ENCODE results near the gene TSPAN5.

Gene TSPAN5

GRCh38 chr4:98514741-98515469 is 143.5 kb downstream of the TSPAN5 start:
- FAIRE-seq: no peak

GRCh38 chr4:98512918-98513317 is 145.5 kb downstream of the TSPAN5 start:
- no peak for FAIRE-seq

- FAIRE-seq: no peak
These were observed 147.5 kb downstream of the TSPAN5 start for GRCh38 chr4:98510757-98511517.

GRCh38 chr4:98510340-98510739 is 148.1 kb downstream of the TSPAN5 start:
- no peak for FAIRE-seq

- no peak for FAIRE-seq
These were observed 148.7 kb downstream of the TSPAN5 start for GRCh38 chr4:98509721-98510120.

GRCh38 chr4:98508829-98509598 is 149.4 kb downstream of the TSPAN5 start:
- no peak for FAIRE-seq

GRCh38 chr4:98508248-98508647 is 150.2 kb downstream of the TSPAN5 start:
- no peak for FAIRE-seq

GRCh38 chr4:98507299-98507698 is 151.1 kb downstream of the TSPAN5 start:
- FAIRE-seq: no peak

GRCh38 chr4:98506462-98507132 is 151.8 kb downstream of the TSPAN5 start:
- FAIRE-seq: no peak

- FAIRE-seq: no peak
These were observed 152.4 kb downstream of the TSPAN5 start for GRCh38 chr4:98505992-98506391.

GRCh38 chr4:98504091-98504490 is 154.3 kb downstream of the TSPAN5 start:
- no peak for FAIRE-seq

GRCh38 chr4:98503676-98504075 is 154.7 kb downstream of the TSPAN5 start:
- FAIRE-seq: no peak

- no peak for FAIRE-seq
These were observed 155.8 kb downstream of the TSPAN5 start for GRCh38 chr4:98502624-98503023.

- FAIRE-seq: no peak
These were observed 156.4 kb downstream of the TSPAN5 start for GRCh38 chr4:98502031-98502430.

GRCh38 chr4:98501383-98501782 is 157.0 kb downstream of the TSPAN5 start:
- FAIRE-seq: no peak

GRCh38 chr4:98498774-98499173 is 159.6 kb downstream of the TSPAN5 start:
- no peak for FAIRE-seq

- FAIRE-seq: no peak
These were observed 162.1 kb downstream of the TSPAN5 start for GRCh38 chr4:98496152-98496845.

GRCh38 chr4:98493296-98493695 is 165.1 kb downstream of the TSPAN5 start:
- no peak for FAIRE-seq

- no peak for FAIRE-seq
These were observed 166.4 kb downstream of the TSPAN5 start for GRCh38 chr4:98491899-98492559.

GRCh38 chr4:98490251-98490650 is 168.2 kb downstream of the TSPAN5 start:
- FAIRE-seq: no peak

GRCh38 chr4:98485816-98486345 is 172.5 kb downstream of the TSPAN5 start:
- FAIRE-seq: no peak

GRCh38 chr4:98484031-98484430 is 174.4 kb downstream of the TSPAN5 start:
- FAIRE-seq: no peak
